GM12878 (cell line): ENCODE measurements around the gene PSAP. TPM values are rescaled to one million over a fixed set of nuclear protein-coding genes. Genes with fewer than 3 reads are reported as not detected.

Experiments
- ATAC-seq: fragments of 200-7000 bp; cut with Tn5 transposase; 3 replicates; pipeline ENCODE4 v1.9.1; 2020; ENCODE audit warnings: mild to moderate bottlenecking, moderate library complexity
- BruUV-seq: library from RNA; stranded (reverse); fragments of 400-500 nt; replicated peaks from 2 replicates; lab custom pipeline; 2021; lab: Mats Ljungman, UMichigan
- CTCF ChIA-PET: fragments of 300-600 bp; sonication (Branson Sonifier 250); formaldehyde crosslinking; extraction: SDS; loops from one replicate; lab custom pipeline; 2021; ENCODE audit warnings: inconsistent platforms; lab: Yijun Ruan, JAX
- POLR2A ChIA-PET: fragments of 350-600 bp; formaldehyde crosslinking; extraction: SDS; loops from one replicate; lab custom pipeline; 2021; ENCODE audit warnings: inconsistent platforms; lab: Charles Lee
- RAD21 ChIA-PET: fragments of 300-600 bp; sonication (Branson Sonifier 250); formaldehyde crosslinking; loops from one replicate; lab custom pipeline; 2023; ENCODE audit warnings: antibody characterized with exemption; ENCODE audit not compliant: unreplicated experiment; lab: Charles Lee
- SMC1A ChIA-PET: fragments of 300-600 bp; sonication (Branson Sonifier 250); formaldehyde crosslinking; loops from one replicate; lab custom pipeline; 2023; ENCODE audit not compliant: unreplicated experiment, uncharacterized antibody; lab: Charles Lee
- DNase-seq: peaks from one replicate; pipeline ENCODE4 v3.0.0-alpha.2; 2011; ENCODE audit warnings: low read depth, low spot score
- FAIRE-seq: peaks from 3 replicates; lab custom pipeline; 2011; peaks lifted over from hg19 to GRCh38; lab: Jason Lieb, UNC
- H2AFZ ChIP-seq: 2 replicates; pipeline ENCODE4 v1.6.0; 2011; ENCODE audit warnings: low read depth, low read length, control low read depth; ENCODE audit not compliant: control insufficient read depth
- H3K27ac ChIP-seq: 2 replicates; pipeline ENCODE4 v1.5.1; 2011; ENCODE audit warnings: control low read depth; ENCODE audit not compliant: control insufficient read depth, insufficient read depth
- H3K27me3 ChIP-seq, 2 experiments: replicated peaks in 1 of 2; 2 replicates each; pipeline versions ENCODE4 v1.6.0 to v1.6.1; 2011; ENCODE audit warnings: low read length in 1 of 2; ENCODE audit not compliant: control insufficient read depth in 2 of 2, insufficient read depth in 2 of 2
- H3K36me3 ChIP-seq, 2 experiments: 2 replicates each; pipeline ENCODE4 v1.5.1; 2011; ENCODE audit warnings: low read length in 1 of 2; ENCODE audit not compliant: control insufficient read depth in 2 of 2, insufficient read depth in 2 of 2
- H3K4me1 ChIP-seq: 2 replicates; pipeline ENCODE4 v1.6.1; 2011; ENCODE audit warnings: mild to moderate bottlenecking, low read length, moderate library complexity, mixed read lengths; ENCODE audit not compliant: control insufficient read depth, insufficient read depth
- H3K4me2 ChIP-seq: 2 replicates; pipeline ENCODE4 v1.6.0; 2011; ENCODE audit warnings: control low read depth; ENCODE audit not compliant: control insufficient read depth, insufficient read depth
- H3K4me3 ChIP-seq: fragments of 200-600 bp; sonication (generic); 2 replicates; pipeline ENCODE4 v1.5.1; 2016
- H3K79me2 ChIP-seq: 2 replicates; pipeline ENCODE4 v1.6.0; 2011; ENCODE audit warnings: low read length; ENCODE audit not compliant: control insufficient read depth, insufficient read depth
- H3K9ac ChIP-seq: 2 replicates; pipeline ENCODE4 v1.8.0; 2011; ENCODE audit warnings: low read length, control low read depth, mixed read lengths; ENCODE audit not compliant: control insufficient read depth, insufficient read depth
- H3K9me3 ChIP-seq: replicated peaks from 3 replicates; pipeline ENCODE4 v1.5.1; 2011; ENCODE audit warnings: mild to moderate bottlenecking, low read length; ENCODE audit not compliant: control insufficient read depth, insufficient read depth
- H4K20me1 ChIP-seq: 2 replicates; pipeline ENCODE4 v1.6.0; 2011; ENCODE audit not compliant: control insufficient read depth, insufficient read depth
- CHD2 ChIP-seq: IDR thresholded peaks from 2 replicates; pipeline ENCODE4 v1.6.1; 2011; ENCODE audit warnings: low read depth, low read length, improper control_type of control experiment, borderline replicate concordance
- EZH2 ChIP-seq: IDR thresholded peaks from 2 replicates; pipeline ENCODE4 v1.6.1; 2012; ENCODE audit warnings: low read depth, mild to moderate bottlenecking, control low read depth, inconsistent platforms, low read length, borderline replicate concordance; ENCODE audit not compliant: control insufficient read depth
- GATAD2B ChIP-seq: fragments of 450-650 bp; conservative IDR thresholded peaks from 2 replicates; pipeline ENCODE4 v1.6.1; 2017; ENCODE audit warnings: low read depth, mild to moderate bottlenecking, moderate library complexity
- MTA2 ChIP-seq: fragments of 450-650 bp; IDR thresholded peaks from 2 replicates; pipeline ENCODE4 v1.6.1; 2016; ENCODE audit warnings: low read depth, mild to moderate bottlenecking, moderate library complexity
- RAD21 ChIP-seq: IDR thresholded peaks from 2 replicates; pipeline ENCODE4 v1.6.1; 2011; ENCODE audit warnings: mild to moderate bottlenecking, low read depth, low read length, moderate library complexity; ENCODE audit not compliant: insufficient read depth
- REST ChIP-seq: IDR thresholded peaks from 2 replicates; pipeline ENCODE4 v1.6.1; 2012; ENCODE audit warnings: mild to moderate bottlenecking, low read depth, low read length
- SREBF1 ChIP-seq: IDR thresholded peaks from 2 replicates; pipeline ENCODE4 v1.6.1; 2012; ENCODE audit warnings: mild to moderate bottlenecking, low read length
- WGBS: methylation state at CpG from one replicate; pipeline ENCODE4 v1.1.6; 2016; ENCODE audit warnings: low lambda C conversion rate; ENCODE audit not compliant: insufficient replicate concordance, insufficient coverage; ENCODE audit errors: missing lambda C conversion rate; 5-methylcytosine and 5-hydroxymethylcytosine counted together
- in situ Hi-C: fragments of 300-500 bp; cut with MboI; formaldehyde crosslinking; loops from 9 replicates; pipeline ENCODE4 v1.14.3; 2018; ENCODE audit warnings: mixed read lengths
- intact Hi-C: fragments of 100-400 bp; cut with micrococcal nuclease; formaldehyde crosslinking; loops from one replicate; pipeline ENCODE4 v1.14.2; 2022; ENCODE audit not compliant: unreplicated experiment
- polyA plus RNA-seq, 11 experiments: library from polyadenylated mRNA; depleted of rRNA in 4 of 11; unstranded in 6 of 11; stranded (reverse) in 5 of 11; fragments of >200 nt; fragmentation: Nextera tagmentation in 4 of 11; fragmentation: Illumina TruSeq in 1 of 11; extraction: Ambion mirVana in 4 of 11; extraction: Trizol in 1 of 11; gene quantifications; 1 replicate in 1 of 11; 2 replicates in 10 of 11; pipeline versions ENCODE4 v1.2.1 to v1.2.3, GENCODE V29; 2011 to 2016; ENCODE audit warnings: inconsistent platforms in 2 of 11, missing spikeins in 2 of 11, low read depth in 1 of 11
- total RNA-seq, 4 experiments: library from RNA; depleted of rRNA in 3 of 4; stranded (reverse); fragments of >200 nt in 3 of 4; fragmentation: Illumina TruSeq in 1 of 4; extraction: Trizol in 1 of 4; gene quantifications; 2 replicates each; pipeline versions ENCODE4 v1.2.1 to v1.2.3, GENCODE V29; 2013 to 2021

The PSAP gene
- total and polyA plus RNA-seq, 10 of the 15 experiments (the other 5 are each of a cell fraction or from before 2014, with no cell fraction given): 178 to 336 (median 286) TPM

- RAD21 ChIA-PET: no interaction called here
- Histone ChIP-seq H3K4me3 (no peak overlapping the region), H3K9me3 (no peaks in the 10 kb centered on the region), H3K79me2 (peaks cover 72% of the 10 kb centered on the region), H3K4me1 (peaks cover 62% of the 10 kb centered on the region), H3K4me2 (no peak overlapping the region), H2AFZ (no peak overlapping the region), H3K9ac (no peak overlapping the region), H3K36me3 (peaks cover 3 to 4% of the 10 kb centered on the region in 2 experiments; a peak in 2 of 4 replicates), H3K27ac (no peak overlapping the region), H3K27me3 (no peaks in the 10 kb centered on the region), H4K20me1 (no peaks in the 10 kb centered on the region)
- no peak for FAIRE-seq
- in situ Hi-C loops (no loop called here), intact Hi-C loops (no loop called here)
- DNase-seq: no peak
- no peak for TF ChIP-seq GATAD2B
- TF ChIP-seq RAD21: no peak
- TF ChIP-seq CHD2: no peak
- TF ChIP-seq EZH2: no peak
- TF ChIP-seq REST: no peak
- TF ChIP-seq MTA2: no peak
- no peak for TF ChIP-seq SREBF1
- POLR2A ChIA-PET: interaction anchor here (1.3 to 3.8 kb wide), 2 partner anchors 9 to 10 kb away, joined by 4 to 16 read pairs; partner anchors contain the start of gene PSAP
- ATAC-seq: no peak
- SMC1A ChIA-PET: interaction anchor here (1.5 to 3.0 kb wide), 2 partner anchors 11 to 56 kb away, joined by 5 to 10 read pairs; partner anchors contain the start of gene PSAP
- BruUV-seq: no TSS peak
- CTCF ChIA-PET: interaction anchor here (0.6 to 7.5 kb wide), 3 partner anchors 10 to 176 kb away, joined by 3 to 104 read pairs (median 54); partner anchors contain the start of gene PSAP
- WGBS: 93% methylated on average over 6 of the region's 6 CpGs
Observed at GRCh38 chr10:71840177-71840957, 10.7 kb downstream of the PSAP start.
